ENCODE measurements around the gene APMAP. TPM values are rescaled to one million over a fixed set of nuclear protein-coding genes. Genes with fewer than 3 reads are reported as not detected.

The APMAP gene
- total and polyA plus RNA-seq, 2 of the 13 experiments (the other 11 are each of a cell fraction or from before 2014, with no cell fraction given) = 168 to 214 TPM

DNA sequence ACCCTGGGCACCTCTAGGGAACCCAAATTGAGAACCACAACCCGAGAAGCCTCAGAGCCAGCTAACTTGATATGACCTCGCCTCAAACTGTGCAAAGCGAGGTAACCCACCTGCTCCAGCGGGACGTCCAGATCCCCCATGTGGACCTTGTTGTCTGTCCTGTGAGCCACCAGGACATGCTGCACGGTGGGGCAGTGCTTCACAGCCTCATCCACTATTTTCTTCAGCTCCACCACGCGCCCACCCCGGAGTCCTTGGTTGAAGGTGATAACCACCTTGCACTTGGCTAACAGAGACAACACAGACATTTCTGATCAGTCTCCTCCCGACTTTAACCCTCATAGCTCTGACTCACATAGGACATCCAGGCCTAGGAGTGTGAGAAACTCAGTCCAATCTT is 30.8 kb upstream of the APMAP start:
- TF ChIP-seq, protein P1, sequence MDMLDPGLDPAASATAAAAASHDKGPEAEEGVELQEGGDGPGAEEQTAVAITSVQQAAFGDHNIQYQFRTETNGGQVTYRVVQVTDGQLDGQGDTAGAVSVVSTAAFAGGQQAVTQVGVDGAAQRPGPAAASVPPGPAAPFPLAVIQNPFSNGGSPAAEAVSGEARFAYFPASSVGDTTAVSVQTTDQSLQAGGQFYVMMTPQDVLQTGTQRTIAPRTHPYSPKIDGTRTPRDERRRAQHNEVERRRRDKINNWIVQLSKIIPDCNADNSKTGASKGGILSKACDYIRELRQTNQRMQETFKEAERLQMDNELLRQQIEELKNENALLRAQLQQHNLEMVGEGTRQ (IDR thresholded peaks at IDR 0.05; ENCODE audit: low read depth, low read length) = no peak
- TF ChIP-seq, protein P1 (CRISPR knock-in tag; IDR thresholded peaks at IDR 0.05; ENCODE audit: borderline replicate concordance) = no peak
- TF ChIP-seq MED13 (CRISPR knock-in tag; IDR thresholded peaks at IDR 0.05) (no peak), ZNF605 (CRISPR knock-in tag; IDR thresholded peaks at IDR 0.05) (no peak), GATA4 (IDR thresholded peaks at IDR 0.05; ENCODE audit: borderline replicate concordance, low read depth) (no peak), SPEN (CRISPR knock-in tag; IDR thresholded peaks at IDR 0.05; ENCODE audit: low read depth) (no peak), MAFG (CRISPR knock-in tag; IDR thresholded peaks at IDR 0.05) (no peak)
- TF ChIP-seq, protein P2, sequence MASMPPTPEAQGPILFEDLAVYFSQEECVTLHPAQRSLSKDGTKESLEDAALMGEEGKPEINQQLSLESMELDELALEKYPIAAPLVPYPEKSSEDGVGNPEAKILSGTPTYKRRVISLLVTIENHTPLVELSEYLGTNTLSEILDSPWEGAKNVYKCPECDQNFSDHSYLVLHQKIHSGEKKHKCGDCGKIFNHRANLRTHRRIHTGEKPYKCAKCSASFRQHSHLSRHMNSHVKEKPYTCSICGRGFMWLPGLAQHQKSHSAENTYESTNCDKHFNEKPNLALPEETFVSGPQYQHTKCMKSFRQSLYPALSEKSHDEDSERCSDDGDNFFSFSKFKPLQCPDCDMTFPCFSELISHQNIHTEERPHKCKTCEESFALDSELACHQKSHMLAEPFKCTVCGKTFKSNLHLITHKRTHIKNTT (CRISPR knock-in tag; IDR thresholded peaks at IDR 0.05) = no peak
- TF ChIP-seq, protein P3, sequence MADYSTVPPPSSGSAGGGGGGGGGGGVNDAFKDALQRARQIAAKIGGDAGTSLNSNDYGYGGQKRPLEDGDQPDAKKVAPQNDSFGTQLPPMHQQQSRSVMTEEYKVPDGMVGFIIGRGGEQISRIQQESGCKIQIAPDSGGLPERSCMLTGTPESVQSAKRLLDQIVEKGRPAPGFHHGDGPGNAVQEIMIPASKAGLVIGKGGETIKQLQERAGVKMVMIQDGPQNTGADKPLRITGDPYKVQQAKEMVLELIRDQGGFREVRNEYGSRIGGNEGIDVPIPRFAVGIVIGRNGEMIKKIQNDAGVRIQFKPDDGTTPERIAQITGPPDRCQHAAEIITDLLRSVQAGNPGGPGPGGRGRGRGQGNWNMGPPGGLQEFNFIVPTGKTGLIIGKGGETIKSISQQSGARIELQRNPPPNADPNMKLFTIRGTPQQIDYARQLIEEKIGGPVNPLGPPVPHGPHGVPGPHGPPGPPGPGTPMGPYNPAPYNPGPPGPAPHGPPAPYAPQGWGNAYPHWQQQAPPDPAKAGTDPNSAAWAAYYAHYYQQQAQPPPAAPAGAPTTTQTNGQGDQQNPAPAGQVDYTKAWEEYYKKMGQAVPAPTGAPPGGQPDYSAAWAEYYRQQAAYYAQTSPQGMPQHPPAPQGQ (CRISPR knock-in tag; IDR thresholded peaks at IDR 0.05; ENCODE audit: borderline replicate concordance) = no peak
- 73% methylated on average over 9 of the region's 10 CpGs for WGBS (ENCODE audit: low lambda C conversion rate)
- FAIRE-seq = no peak
- ATAC-seq = no peak
- BruUV-seq (replicated peaks) = no TSS peak
- peaks cover 0 to 2% of the 10 kb centered on the region in 2 experiments; a peak in 1 of 5 replicates for H3K27me3 ChIP-seq (ENCODE audit: control insufficient read depth in 1 of 2, insufficient read depth in 2 of 2, low read length in 2 of 2)
- no peak overlapping the region for H3K4me3 ChIP-seq (replicated peaks in 1 of 3; ENCODE audit: insufficient read depth in 1 of 3, low read depth in 2 of 3, low read length in 3 of 3)
- no peak for DNase-seq (ENCODE audit: low spot score)
- no peaks in the 10 kb centered on the region for H3K9me3 ChIP-seq (ENCODE audit: low read length)
- ChIA-PET POLR2A (interaction anchor here (1.0 to 1.1 kb wide), 2 partner anchors 9 to 31 kb away, joined by 4 read pairs; no protein-coding TSS in a partner anchor), CTCF (ENCODE audit: low intra/inter-chr PET ratio, low total read pairs) (no interaction called here)
- no peak overlapping the region for H3K27ac ChIP-seq (ENCODE audit: extremely low read length, insufficient read depth, low read length)
- H3K4me2 ChIP-seq (ENCODE audit: low read depth, low read length) = no peak overlapping the region
- no peaks in the 10 kb centered on the region for H3K36me3 ChIP-seq (replicated peaks in 1 of 2; ENCODE audit: control insufficient read depth in 1 of 2, insufficient read depth in 2 of 2, low read length in 2 of 2)
- H2AFZ ChIP-seq (ENCODE audit: low read length) = no peak overlapping the region
- intact Hi-C loops (cut with micrococcal nuclease; ENCODE audit: unreplicated experiment) (no loop called here), in situ Hi-C loops (cut with HindIII; ENCODE audit: extremely low pct_ligation_motif_present, low pct_unique_long_range_greater_than_20kb) (no loop called here)
- H4K20me1 ChIP-seq (ENCODE audit: insufficient read depth, low read length) = no peaks in the 10 kb centered on the region
- H3K9ac ChIP-seq (ENCODE audit: insufficient read depth, low read depth, low read length) = no peak overlapping the region
- peaks cover 24% of the 10 kb centered on the region for H3K4me1 ChIP-seq (ENCODE audit: insufficient read depth, low read length)
- no peaks in the 10 kb centered on the region for H3K79me2 ChIP-seq (ENCODE audit: insufficient read depth, low read length)

Data from HepG2 (cell line).